GM18508 (cell line): ENCODE results near the gene LRRC71.

ENCODE experiments used
- ATAC-seq: cut with Tn5 transposase; IDR thresholded peaks from one replicate; pipeline ENCODE4 v1.9.1; 2021; ENCODE audit warnings: moderate number of reproducible peaks; ENCODE audit not compliant: insufficient read depth, unreplicated experiment

The LRRC71 gene

DNA sequence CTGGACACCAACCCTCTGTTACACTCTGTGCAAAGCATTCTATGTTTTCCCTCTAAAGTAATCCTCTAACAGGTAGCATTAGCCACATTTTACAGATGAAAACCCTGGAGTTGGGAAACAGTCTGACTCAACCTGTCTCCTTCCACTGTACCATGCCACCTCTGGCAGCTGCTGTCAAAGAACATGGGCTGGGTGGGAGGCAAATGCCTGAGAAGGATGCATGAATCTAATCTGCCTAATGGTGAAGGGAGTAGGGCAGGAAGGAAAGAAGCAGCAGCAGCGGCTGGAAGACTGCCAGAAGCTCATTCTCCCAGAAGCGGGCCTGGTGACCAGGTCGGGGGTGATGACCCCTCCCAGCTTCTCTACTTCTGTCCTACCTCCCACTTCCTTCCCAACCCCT is 21.7 kb downstream of the LRRC71 start:
- no peak for ATAC-seq

DNA sequence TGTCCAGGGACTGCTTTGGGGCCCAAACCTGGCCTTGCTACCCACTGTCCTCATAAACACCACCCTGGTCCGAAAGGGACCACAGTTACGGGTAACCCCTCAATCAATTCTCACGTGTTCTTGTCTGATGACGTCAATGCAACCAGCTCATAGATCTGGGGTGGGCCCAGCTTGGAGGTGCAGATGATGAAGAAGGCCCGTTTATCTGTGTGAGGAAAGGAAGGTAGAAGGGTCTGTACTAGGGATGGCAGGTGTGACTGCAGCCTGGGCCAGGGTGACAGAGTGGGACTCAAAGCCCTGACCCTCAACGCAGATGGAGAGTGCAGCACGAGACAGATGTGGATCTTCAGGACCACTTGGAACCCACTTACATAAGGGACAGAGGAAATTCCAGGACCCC is 22.1 kb downstream of the LRRC71 start:
- no peak for ATAC-seq

DNA sequence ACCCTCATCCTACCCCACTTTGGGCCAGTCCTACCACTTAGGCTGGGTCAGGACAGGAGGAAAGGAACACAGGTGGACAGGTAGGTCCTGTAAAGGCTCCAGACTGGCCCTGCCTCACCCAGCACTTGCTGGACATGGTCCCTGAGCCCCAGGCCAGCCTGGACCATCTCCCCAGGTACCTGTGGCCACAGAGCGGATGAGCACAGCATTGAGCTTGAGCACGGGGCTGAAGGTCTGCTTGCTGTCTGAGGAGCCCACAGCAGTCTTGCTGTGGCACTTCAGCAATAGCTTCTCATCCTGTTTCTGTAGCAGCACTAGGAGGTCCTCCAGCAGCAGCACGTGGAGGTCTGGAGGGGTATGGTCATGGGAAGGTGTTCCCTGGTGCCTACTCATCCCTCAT is 23.3 kb downstream of the LRRC71 start:
- no peak for ATAC-seq

DNA sequence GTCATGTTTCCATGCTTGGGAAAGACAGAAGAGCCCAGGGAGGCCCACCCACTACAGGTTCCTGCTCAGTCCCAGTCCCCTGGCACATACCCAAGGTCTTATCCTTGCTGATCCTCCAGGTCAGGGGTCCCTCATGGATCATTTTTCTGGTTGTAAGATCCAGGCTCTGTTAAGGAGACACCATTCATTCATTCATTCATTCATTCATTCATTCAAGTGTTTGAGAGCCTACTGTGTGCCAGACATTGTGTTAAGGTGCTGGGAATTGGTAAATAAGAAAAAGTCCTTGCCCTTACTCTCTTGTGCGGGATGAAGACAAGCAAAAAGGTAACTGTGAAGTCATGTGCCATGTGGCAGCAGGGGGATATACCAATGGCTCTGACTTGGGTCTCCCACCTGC is 23.8 kb downstream of the LRRC71 start:
- no peak for ATAC-seq

DNA sequence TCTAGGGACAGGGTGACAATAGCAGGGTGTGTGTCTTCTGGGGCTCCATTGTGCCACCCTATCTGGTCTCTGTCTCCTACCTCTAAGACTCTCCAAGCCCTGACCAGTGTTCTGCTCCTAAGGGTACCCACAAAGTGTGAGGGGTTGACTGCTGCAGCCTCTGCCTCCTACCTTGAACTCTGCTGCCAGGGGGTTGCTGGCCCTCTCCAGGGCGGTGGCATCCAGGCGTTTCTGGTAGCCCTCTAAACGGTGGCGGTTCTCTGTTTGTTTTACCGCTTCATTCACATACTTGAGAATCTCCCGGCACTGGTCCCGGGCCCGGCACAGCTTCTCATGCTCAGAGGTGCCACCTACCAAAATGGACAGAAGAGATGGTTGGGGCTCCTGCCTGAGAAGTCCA is 24.4 kb downstream of the LRRC71 start:
- ATAC-seq, result no peak

DNA sequence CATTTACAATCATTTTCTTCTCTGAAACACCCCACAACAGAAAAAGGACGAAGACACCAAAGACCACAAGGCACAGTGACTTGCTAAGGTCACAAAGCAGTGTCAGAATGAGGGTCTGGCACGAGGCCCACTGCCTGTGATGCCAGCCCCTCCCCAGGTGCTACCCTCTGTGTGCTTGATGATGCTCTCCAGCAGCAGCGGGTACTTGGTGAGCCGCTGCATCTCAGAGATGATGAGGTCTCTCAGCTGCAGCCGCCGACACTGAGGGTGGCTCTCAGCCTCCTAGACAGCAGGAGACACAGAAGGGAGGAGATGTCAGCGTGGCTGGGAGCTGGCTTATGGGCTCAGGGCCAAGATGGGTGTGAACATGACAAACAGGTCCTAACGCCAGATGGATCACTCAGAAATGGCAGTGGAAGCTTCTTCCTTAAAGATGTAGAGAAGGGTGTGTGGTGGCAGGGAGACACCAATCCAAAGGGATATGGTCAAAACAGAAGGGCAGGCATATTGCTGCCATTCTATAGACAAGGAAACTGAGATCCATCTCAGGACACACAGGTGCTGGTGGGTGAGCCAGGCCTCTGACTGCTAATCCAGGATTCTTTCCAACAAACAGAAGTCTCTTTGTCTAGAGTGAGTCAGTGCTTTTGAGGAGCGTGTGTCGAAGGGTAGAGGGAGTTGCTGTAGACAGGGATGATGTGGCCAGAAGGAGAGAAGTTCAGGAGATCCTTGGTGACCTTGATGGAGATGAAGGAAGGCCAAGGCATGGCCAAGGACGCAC is 25.6 kb downstream of the LRRC71 start:
- no peak for ATAC-seq

DNA sequence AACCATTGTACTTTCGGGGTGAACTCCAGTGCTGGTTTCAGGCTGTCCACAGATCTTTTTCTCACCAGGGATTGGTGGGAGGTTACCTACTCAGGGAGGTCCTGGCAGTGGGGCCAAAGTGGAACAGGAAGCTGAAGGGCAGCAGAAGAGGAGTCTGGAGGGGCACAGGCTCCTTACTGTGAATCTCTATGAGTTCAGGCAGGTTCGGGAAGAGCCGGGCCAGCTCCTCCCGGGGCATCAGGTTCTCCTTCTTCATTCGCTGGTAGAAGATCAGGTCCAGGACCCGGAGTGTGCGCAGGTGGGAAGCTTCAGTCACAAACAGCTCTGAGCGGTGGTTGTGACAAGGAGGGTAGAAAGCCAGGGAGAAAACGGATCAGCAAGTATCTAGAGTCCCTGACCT is 26.7 kb downstream of the LRRC71 start:
- ATAC-seq, result no peak

DNA sequence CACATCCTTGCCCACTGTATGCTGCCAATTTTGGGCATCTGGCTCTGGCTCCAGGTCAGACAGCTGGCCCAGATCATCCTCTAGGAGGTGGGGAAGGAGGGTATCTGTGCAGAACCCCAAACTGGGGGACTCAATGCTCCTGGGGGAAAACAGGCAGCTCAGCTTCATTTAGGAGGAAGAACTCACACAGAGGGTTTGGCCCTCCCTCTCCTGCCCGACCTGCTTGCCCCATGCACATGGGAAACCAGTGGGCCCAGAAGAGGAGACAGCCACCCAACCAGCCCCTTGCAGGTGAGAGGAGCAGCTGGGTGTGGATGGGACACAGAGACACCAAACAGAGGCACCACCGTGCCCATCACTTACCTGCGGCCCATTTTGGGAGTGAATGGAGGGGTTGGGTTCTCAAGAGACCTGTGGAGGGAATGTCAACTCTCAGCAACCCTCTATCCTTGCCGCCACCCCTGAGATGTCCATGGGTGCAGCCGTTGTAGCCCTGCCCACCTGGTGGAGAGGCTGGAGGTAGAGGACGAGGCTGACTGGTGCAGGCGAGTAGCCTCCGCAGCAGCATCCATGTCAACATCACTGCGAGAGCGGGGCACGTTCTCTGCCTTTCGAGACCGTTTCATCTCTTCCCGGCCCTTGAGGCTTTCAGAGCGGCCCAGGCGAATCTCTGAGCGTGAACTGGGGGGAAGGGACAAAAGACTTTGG is 27.5 kb downstream of the LRRC71 start:
- ATAC-seq, result no peak

DNA sequence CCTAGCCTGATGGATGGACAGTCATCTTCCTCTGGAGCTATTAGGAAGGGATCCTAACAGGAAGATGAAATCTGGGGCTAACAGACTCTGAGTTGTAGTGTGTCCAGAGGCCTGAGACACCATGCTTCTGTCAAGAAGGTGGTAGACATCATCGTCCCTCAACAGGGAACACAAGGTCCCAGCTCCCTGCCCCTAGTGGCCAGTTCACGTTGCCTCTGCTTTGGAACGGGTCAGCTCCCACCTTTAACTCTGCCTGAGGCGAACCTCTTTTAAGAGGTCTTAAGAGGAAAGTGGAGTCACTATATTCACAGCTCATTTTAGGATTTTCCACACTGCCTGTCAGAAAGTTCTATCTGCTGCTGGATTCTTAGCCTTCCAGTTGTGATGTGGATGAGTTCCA is 28.3 kb downstream of the LRRC71 start:
- ATAC-seq, result no peak

DNA sequence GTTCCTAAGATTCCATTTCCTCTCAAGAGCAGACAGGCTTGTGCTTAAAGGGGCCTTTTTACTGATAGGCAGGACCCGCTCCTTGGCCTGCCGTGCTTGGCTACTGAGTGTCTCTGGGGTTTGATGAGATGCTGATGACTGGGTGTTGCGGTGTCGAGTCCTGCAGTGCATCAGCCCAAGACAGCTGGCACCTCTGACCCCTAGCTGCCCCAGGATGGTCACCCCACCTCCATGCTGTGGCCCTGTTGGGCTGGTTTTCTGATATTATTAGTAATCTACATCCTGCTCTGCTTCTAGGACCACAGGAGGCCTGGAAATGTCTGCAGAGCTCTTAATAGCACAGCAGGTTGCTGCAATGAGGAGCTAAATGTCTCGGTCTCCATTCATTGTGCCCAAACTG is 28.7 kb downstream of the LRRC71 start:
- ATAC-seq, result no peak

DNA sequence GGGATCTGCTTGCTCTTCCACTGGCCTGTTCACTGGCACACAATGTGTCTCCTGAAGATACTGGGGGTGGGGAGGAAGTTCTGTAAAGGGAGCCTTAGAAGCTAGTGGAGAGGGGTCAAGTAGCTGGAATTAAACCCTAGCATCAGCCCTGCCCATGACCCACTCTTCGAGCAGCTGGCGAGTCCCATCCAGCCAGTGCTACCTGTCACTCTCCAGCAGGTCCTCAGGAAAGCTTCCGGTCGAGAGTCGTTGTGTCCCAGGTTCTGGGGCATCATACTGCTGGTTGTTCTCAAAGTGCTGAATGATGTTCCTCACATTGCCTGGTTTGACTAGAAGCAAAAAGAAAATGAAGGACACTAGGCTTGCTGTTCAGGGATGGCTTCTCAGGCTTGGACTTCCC is 30.9 kb downstream of the LRRC71 start:
- ATAC-seq, result no peak

DNA sequence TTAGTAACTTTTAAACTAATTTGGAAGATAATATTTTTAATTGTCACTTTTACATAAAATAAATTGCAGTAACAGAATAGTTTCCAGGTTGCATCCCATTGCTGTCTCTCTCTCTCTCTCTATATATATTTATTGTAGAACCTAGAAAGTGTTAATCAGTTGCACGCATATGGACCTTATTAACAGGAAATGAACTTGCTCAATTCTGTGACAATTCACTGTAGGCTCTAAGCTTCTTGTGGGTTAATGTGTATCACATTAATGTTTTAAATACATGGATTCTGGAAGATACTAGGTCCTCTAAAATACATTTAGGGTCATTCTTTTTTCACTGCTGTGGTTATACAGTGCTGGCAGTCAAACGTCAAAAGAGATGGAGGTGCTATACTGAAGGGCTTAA is 33.1 kb downstream of the LRRC71 start:
- no peak for ATAC-seq

DNA sequence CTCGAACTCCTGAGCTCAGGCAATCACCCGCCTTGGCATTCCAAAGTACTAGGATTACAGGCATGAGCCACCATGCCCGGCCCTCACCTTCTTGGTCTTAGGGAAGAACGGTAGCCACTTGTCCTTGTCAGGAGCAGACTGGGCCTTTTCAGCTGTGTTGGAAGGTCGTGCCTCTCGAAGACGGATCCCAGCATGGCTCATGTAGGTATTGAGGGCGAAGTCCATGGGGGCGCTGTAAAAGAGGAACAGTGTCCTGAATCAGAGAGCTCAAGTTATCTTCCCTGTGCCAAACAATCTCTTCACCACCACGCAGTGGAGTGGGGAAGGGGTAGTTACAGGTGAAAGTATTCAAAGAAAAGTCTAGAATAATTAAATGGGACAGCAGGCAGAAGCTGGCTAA is 35.9 kb downstream of the LRRC71 start:
- ATAC-seq, result no peak

DNA sequence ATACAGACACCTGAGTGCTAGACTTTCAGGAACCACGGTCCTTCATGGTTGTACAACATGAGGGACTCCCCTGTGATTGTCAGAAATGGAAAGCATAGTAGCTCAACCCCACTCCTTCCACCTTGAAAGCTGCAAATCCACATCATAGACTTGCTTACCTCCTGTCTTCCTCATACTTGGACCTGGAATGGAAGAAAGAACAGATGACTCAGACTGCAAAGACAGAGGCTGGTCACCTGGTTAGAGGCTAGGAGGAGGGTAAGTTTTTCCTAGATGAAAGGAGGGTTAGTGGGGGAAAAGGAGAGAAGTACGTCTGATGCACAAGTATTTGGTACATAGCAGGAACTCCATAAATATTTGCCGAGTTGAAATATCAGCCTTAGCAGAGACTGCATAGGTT is 37.2 kb downstream of the LRRC71 start:
- no peak for ATAC-seq

DNA sequence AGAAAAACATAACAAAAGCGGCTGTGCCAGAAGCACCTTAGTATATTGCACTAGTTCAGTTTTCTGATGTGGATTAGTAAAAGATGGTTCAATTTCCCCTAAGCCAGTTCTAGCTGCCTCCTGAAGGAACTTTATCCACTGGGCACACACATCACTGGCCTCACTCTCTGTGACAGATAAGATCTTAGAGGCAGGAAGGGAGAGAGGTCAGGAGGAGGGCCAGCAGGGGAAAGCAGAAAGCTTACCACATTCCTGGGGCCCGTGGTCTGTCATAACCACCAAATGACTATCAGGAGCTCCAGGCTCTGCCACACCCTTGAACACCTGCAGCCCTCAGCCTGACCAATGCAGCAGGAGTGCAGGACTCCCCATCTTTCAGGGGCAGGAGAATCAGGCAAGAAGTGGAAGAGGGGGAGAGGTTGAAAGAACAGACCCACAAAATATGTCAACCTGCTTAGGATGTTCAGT is 37.8 kb downstream of the LRRC71 start:
- ATAC-seq, result no peak

DNA sequence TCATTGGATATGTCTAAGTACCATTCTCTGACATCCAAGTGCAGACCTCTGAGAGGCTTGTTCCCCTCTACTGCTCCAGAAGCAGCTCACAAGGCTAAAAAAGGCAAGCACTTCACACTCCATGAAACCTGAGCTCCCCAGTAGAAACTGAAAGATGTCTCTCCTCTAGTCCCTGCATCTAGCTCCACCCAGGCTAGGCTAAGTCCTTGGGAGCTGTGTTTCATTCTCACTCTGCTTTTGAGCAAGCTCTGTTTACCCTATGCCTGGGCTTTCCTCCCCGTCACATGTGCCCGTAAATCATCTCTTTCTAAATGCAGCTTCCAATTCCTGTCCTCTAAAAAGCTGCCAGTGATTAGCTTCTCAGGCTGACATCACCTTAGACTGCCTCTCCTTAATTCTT is 39.0 kb downstream of the LRRC71 start:
- ATAC-seq, result no peak

DNA sequence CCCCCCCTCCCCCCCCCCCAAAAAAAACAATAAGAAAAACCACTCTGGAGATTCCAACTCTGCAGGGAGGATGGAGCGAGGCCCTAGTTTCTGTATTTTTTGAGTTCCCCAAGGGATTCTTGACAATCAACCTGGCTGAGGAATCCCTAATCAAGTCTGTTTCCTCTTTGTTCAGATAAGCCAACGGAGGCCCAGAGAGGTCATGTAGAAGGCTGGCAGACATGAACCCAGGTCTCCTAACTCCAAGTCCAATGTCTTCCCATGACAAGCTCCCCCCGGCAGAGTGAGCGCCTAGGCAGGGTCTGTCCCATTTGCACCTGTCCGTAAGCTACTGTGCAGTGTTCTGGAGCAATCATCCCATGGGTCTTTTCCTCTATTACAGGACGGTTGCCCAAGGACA is 39.5 kb downstream of the LRRC71 start:
- no peak for ATAC-seq

DNA sequence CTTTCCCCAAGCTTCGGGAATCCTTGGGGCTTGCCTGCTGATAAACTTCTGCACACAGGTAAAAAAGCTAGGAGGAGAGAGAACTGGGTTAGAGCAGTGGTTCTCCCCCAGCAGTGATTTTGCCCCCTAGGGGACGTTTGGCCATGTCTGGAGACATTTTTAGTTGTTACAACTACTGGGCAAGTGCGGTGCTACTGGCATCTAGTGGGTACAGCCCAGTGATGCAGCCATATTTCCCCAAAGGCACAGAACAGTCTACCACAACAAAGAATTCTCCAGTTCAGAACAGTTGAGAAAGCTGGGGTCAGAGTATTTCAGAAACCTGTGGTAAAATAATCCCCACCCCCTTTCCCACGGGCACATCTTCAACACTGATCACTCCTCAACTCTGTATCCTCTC is 41.3 kb downstream of the LRRC71 start:
- no peak for ATAC-seq

DNA sequence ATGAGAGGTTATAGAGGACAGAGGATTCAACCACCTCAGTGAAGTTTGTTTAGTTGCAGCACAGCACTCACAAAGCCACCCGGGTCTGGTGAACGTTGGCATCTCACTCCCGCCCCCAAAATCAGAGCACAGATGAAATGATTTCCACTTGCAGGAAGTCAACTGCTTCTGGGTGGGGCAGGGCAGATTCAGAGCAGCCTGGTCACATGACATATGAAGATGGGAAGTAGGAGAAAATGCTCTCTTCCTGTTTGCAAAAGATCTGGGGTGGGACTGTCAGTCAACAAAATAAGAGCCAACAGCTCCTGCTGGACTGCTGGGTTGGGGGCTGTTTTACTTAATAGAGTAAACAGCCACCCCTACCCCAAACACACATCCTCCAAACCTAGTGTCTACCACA is 43.2 kb downstream of the LRRC71 start:
- no peak for ATAC-seq

DNA sequence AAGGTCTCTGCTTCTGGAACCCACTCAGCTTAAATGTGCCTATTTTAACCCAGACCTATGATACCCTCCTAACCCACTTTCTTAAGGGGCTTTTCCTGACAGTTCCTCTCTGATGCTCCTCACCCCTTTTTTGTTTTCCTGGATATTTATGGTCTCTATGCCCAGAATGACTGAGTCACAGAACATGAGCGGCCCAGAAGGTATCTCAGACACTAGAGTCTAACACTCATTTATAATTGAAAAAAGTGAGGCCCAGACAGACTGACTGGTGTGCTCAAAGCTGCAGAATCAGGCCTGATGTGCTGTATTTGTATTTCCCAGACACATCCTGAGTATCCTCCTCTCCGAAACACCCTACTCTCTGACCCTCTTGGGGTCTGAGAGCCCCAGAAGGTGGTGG is 44.0 kb downstream of the LRRC71 start:
- ATAC-seq, result no peak

DNA sequence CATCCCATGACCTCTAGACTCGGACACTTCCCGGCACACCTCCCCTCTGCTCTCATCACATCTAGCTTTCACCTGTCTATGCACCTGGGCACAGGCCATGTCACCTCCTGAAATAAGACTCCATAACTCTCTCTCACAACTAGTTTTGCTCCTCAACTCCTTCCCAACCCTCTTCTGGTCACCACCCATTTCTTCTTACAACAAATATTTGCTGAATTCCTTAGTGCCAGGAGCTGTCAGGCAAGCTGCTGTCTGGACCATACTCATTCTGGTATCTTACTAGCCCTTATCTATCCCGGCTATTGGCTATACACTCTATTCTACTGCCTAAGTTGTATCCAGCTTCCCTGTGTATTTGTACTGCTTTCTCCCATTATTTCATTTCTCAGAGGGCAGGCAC is 49.1 kb downstream of the LRRC71 start:
- no peak for ATAC-seq

DNA sequence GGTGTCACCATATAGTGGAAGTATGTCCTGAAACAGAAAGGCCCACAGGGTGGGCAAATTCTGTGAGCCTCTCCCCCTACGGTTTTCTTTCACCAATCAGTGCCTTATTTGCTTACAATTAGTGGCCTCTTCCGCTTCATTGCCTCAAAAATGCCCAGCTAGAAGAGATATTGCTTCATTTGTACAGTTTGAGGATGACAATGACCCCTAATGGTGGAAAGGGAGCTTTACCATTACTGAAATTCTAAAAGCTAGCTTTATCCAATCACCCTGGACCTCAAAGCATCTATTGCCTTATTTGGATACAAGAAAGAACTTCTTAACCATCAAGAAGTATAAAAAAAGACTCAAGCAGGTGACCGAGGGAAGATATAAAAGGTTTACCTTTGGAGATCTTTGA is 49.6 kb downstream of the LRRC71 start:
- no peak for ATAC-seq
